COR-L47 (cell line): Measurements from ENCODE around the gene ARID1B.

Experiments
- DNase-seq: peaks from one replicate; lab custom pipeline; 2025; lab: John Stamatoyannopoulos, UW

The ARID1B gene

GRCh38 chr6:156909212-156910010, 132.2 kb downstream of the ARID1B start:
- DNase-seq = no peak

GRCh38 chr6:156910011-156910334, 132.8 kb downstream of the ARID1B start:
- DNase-seq = no peak

GRCh38 chr6:156910938-156911337, 133.8 kb downstream of the ARID1B start:
- no peak for DNase-seq

GRCh38 chr6:156911581-156911980, 134.4 kb downstream of the ARID1B start:
- no peak for DNase-seq

- DNase-seq = no peak
Observed at GRCh38 chr6:156912431-156912830, 135.3 kb downstream of the ARID1B start.

GRCh38 chr6:156914181-156914580, 137.0 kb downstream of the ARID1B start:
- DNase-seq = no peak

- no peak for DNase-seq
Observed at GRCh38 chr6:156916130-156916801, 139.1 kb downstream of the ARID1B start.

GRCh38 chr6:156917213-156917612, 140.0 kb downstream of the ARID1B start:
- DNase-seq = no peak

- no peak for DNase-seq
Observed at GRCh38 chr6:156918647-156919046, 141.5 kb downstream of the ARID1B start.

- DNase-seq = no peak
Observed at GRCh38 chr6:156919370-156919769, 142.2 kb downstream of the ARID1B start.

GRCh38 chr6:156919814-156920369, 142.7 kb downstream of the ARID1B start:
- no peak for DNase-seq

- DNase-seq = no peak
Observed at GRCh38 chr6:156924246-156924645, 147.1 kb downstream of the ARID1B start.

- no peak for DNase-seq
Observed at GRCh38 chr6:156925026-156925425, 147.8 kb downstream of the ARID1B start.

GRCh38 chr6:156925718-156926607, 148.8 kb downstream of the ARID1B start:
- DNase-seq = no peak

GRCh38 chr6:156928126-156928525, 150.9 kb downstream of the ARID1B start:
- no peak for DNase-seq

- no peak for DNase-seq
Observed at GRCh38 chr6:156928972-156929371, 151.8 kb downstream of the ARID1B start.

- no peak for DNase-seq
Observed at GRCh38 chr6:156931283-156931682, 154.1 kb downstream of the ARID1B start.

GRCh38 chr6:156933201-156934068, 156.3 kb downstream of the ARID1B start:
- DNase-seq = peak; percentile 48

GRCh38 chr6:156934069-156934460, 156.9 kb downstream of the ARID1B start:
- peak; percentile 60 for DNase-seq

- DNase-seq = no peak
Observed at GRCh38 chr6:156935000-156935399, 157.8 kb downstream of the ARID1B start.

- no peak for DNase-seq
Observed at GRCh38 chr6:156938143-156938542, 161.0 kb downstream of the ARID1B start.
